Lung (tissue), 12 donors: Measurements from ENCODE around the gene CBS. TPM values are rescaled to one million over a fixed set of nuclear protein-coding genes. Genes with fewer than 3 reads are reported as not detected.

ENCODE experiments used
- ATAC-seq: fragments of 200-7000 bp; cut with Tn5 transposase; one replicate; pipeline ENCODE4 v1.9.1; 2020; ENCODE audit warnings: moderate number of reproducible peaks; ENCODE audit not compliant: insufficient read depth, low FRiP score
- DNase-seq, 3 donors: peaks; one replicate each; pipeline ENCODE4 v3.0.0-alpha.2; 2013 to 2017
- H3K27ac ChIP-seq, 2 donors: one replicate each; pipeline ENCODE4 v1.5.1; 2013; ENCODE audit warnings: mild to moderate bottlenecking in 2 of 2, moderate library complexity in 2 of 2, control low read depth in 1 of 2, inconsistent platforms in 1 of 2, low read depth in 1 of 2, low read length in 1 of 2
- H3K27me3 ChIP-seq, 3 donors: one replicate each; pipeline ENCODE4 v1.5.1; 2013; ENCODE audit warnings: low read length in 2 of 3; ENCODE audit not compliant: control insufficient read depth in 3 of 3, insufficient read depth in 3 of 3
- H3K36me3 ChIP-seq, 4 donors: one replicate each; pipeline ENCODE4 v1.5.1; 2013; ENCODE audit warnings: low read length in 4 of 4, mild to moderate bottlenecking in 1 of 4, moderate library complexity in 1 of 4; ENCODE audit not compliant: control insufficient read depth in 4 of 4, insufficient read depth in 4 of 4
- H3K4me1 ChIP-seq, 5 donors: one replicate each; pipeline ENCODE4 v1.5.1; 2013; ENCODE audit warnings: low read length in 5 of 5, mild to moderate bottlenecking in 2 of 5, moderate library complexity in 1 of 5; ENCODE audit not compliant: control insufficient read depth in 5 of 5, insufficient read depth in 5 of 5
- H3K4me3 ChIP-seq: one replicate; pipeline ENCODE4 v1.5.1; 2013; ENCODE audit warnings: mild to moderate bottlenecking, control low read depth, moderate library complexity
- H3K9ac ChIP-seq, 2 donors: one replicate each; pipeline ENCODE4 v1.5.1; 2013; ENCODE audit warnings: low read length in 2 of 2, control low read depth in 1 of 2; ENCODE audit not compliant: insufficient read depth in 1 of 2
- H3K9me3 ChIP-seq, 4 donors: one replicate each; pipeline ENCODE4 v1.5.1; 2013; ENCODE audit warnings: low read length in 3 of 4, mild to moderate bottlenecking in 1 of 4, moderate library complexity in 1 of 4; ENCODE audit not compliant: control insufficient read depth in 4 of 4, insufficient read depth in 3 of 4
- CTCF ChIP-seq: IDR thresholded peaks from 2 replicates; pipeline ENCODE4 v1.5.1; 2012; ENCODE audit warnings: mild to moderate bottlenecking; ENCODE audit errors: control extremely low read depth, extremely low read depth
- WGBS, 2 donors: extraction: QIAGEN DNeasy Blood & Tissue Kit; methylation state at CpG; one replicate each; pipeline ENCODE4 v1.1.7; 2013; 5-methylcytosine and 5-hydroxymethylcytosine counted together
- polyA plus RNA-seq, 2 donors: library from polyadenylated mRNA; stranded (reverse); fragments of 200-250 nt; gene quantifications; one replicate each; pipeline ENCODE4 v1.2.1, GENCODE V29; 2013
- total RNA-seq, 2 donors: library from RNA; depleted of rRNA in 1 of 2; stranded (reverse); fragments of >200 nt in 1 of 2; gene quantifications; one replicate each; pipeline ENCODE4 v1.2.1, GENCODE V29; 2014 to 2021
- donor health status: control.
- donor health status: control.
- donor health status: Bipolar disorder and iron deficiency.
- donor health status: healthy.
- donor health status: DM: yes; HTN: yes; CAD: no.

The CBS gene
- total and polyA plus RNA-seq, 4 donors: 3.6 to 47.7 (median 27.5) TPM

- 92 to 99% methylated on average over 13 of the region's 13 CpGs for WGBS, 2 donors
- no peak for TF ChIP-seq CTCF
- no peaks in the 10 kb centered on the region for H3K9me3 ChIP-seq
- ATAC-seq: no peak
- H3K27ac ChIP-seq: no peak overlapping the region
- no peaks in the 10 kb centered on the region for H3K4me1 ChIP-seq
- no peak overlapping the region for H3K9ac ChIP-seq
- H3K27me3 ChIP-seq: no peaks in the 10 kb centered on the region
- H3K36me3 ChIP-seq: peaks cover 4 to 50% (median 29%) of the 10 kb centered on the region in 4 donors
- DNase-seq: no peak
- H3K4me3 ChIP-seq: no peak overlapping the region
Measured at GRCh38 chr21:43020177-43020576, 55.5 kb downstream of the CBS start.

GRCh38 chr21:43018519-43018918 lies 57.1 kb downstream of the CBS start:
- no peak for ATAC-seq

GRCh38 chr21:43016728-43017127 lies 58.9 kb downstream of the CBS start:
- Histone ChIP-seq H3K4me1 (no peaks in the 10 kb centered on the region), H3K36me3 (peaks cover 0 to 46% (median 29%) of the 10 kb centered on the region in 4 donors)

More at GRCh38 chr21:43018519-43018918, 57.1 kb downstream of the CBS start:
- H3K27ac ChIP-seq: no peak overlapping the region
- H3K4me1 ChIP-seq: no peaks in the 10 kb centered on the region
- no peak for TF ChIP-seq CTCF
- whole genome bisulfite sequencing, 2 donors: 89 to 98% methylated on average over 8 to 10 of the region's 10 CpGs
- no peaks in the 10 kb centered on the region for H3K27me3 ChIP-seq
- no peak overlapping the region for H3K4me3 ChIP-seq
- peaks cover 0 to 44% (median 30%) of the 10 kb centered on the region in 4 donors for H3K36me3 ChIP-seq
- DNase-seq: no peak
- H3K9ac ChIP-seq: no peak overlapping the region
- H3K9me3 ChIP-seq: no peaks in the 10 kb centered on the region

More at GRCh38 chr21:43016728-43017127, 58.9 kb downstream of the CBS start:
- DNase-seq (no peak), ATAC-seq (no peak)
- Histone ChIP-seq H3K9me3 (no peaks in the 10 kb centered on the region), H3K27me3 (no peaks in the 10 kb centered on the region), H3K27ac (no peak overlapping the region), H3K9ac (no peak overlapping the region), H3K4me3 (no peak overlapping the region)
- no peak for TF ChIP-seq CTCF
- 97 to 98% methylated on average over 13 of the region's 13 CpGs for WGBS, 2 donors
